Panc1 (cell line): ENCODE results near the gene ENTREP3.

Source experiments
- CTCF ChIP-seq: fragments of 450-650 bp; IDR thresholded peaks from 2 replicates; pipeline ENCODE4 v1.5.1; 2017; ENCODE audit warnings: mild to moderate bottlenecking
- POLR2AphosphoS5 ChIP-seq: IDR thresholded peaks from 2 replicates; pipeline ENCODE4 v1.6.1; 2012; ENCODE audit warnings: mild to moderate bottlenecking, low read depth, low read length, moderate library complexity
- REST ChIP-seq, 2 experiments: IDR thresholded peaks; 2 replicates each; pipeline ENCODE4 v1.6.1; 2011 to 2012; ENCODE audit warnings: low read depth in 2 of 2, control low read depth in 1 of 2, low read length in 1 of 2, mild to moderate bottlenecking in 1 of 2, moderate library complexity in 1 of 2; ENCODE audit not compliant: insufficient read depth in 1 of 2
- SIN3A ChIP-seq: IDR thresholded peaks from 2 replicates; pipeline ENCODE4 v1.6.1; 2012; ENCODE audit warnings: low read depth, mild to moderate bottlenecking, low read length, moderate library complexity, borderline replicate concordance; ENCODE audit not compliant: insufficient read depth
- TCF7L2 ChIP-seq: IDR thresholded peaks from 2 replicates; pipeline ENCODE4 v1.6.1; 2011; ENCODE audit warnings: mild to moderate bottlenecking, low read depth, low read length, inconsistent platforms

GRCh38 chr1:155200920-155201319 lies 54.4 kb downstream of the ENTREP3 start:
- TF ChIP-seq CTCF: no peak
- no peak for TF ChIP-seq POLR2AphosphoS5
- TF ChIP-seq TCF7L2: no peak
- TF ChIP-seq REST (IDR thresholded peaks at IDR 0.05; ENCODE audit: insufficient read depth in 1 of 2, low read depth in 2 of 2, low read length in 1 of 2): no peak
- TF ChIP-seq SIN3A: no peak
